Renal cortical epithelial cell (primary cell): ENCODE measurements around the gene NPHP4. TPM values are rescaled to one million over a fixed set of nuclear protein-coding genes. Genes with fewer than 3 reads are reported as not detected.

Source experiments
- DNase-seq: peaks from one replicate; pipeline ENCODE4 v3.0.0-alpha.2; 2011; ENCODE audit warnings: low read depth
- total RNA-seq: library from RNA; depleted of rRNA; stranded (reverse); fragments of >200 nt; gene quantifications from 2 replicates; pipeline ENCODE4 v1.2.3, GENCODE V29; 2014

The NPHP4 gene
- total RNA-seq, 1 donor from 2014 or later: 14.3 TPM

- no peak for DNase-seq
These were observed 11.6 kb upstream of the NPHP4 start for GRCh38 chr1:6003568-6004411.

GRCh38 chr1:6002714-6003501 is 10.7 kb upstream of the NPHP4 start:
- no peak for DNase-seq

- DNase-seq: no peak
These were observed 9.9 kb upstream of the NPHP4 start for GRCh38 chr1:6001992-6002576.

GRCh38 chr1:6000444-6001288 is 8.4 kb upstream of the NPHP4 start:
- no peak for DNase-seq

- DNase-seq: no peak
These were observed 7.7 kb upstream of the NPHP4 start for GRCh38 chr1:5999711-6000443.

- no peak for DNase-seq
These were observed 6.7 kb upstream of the NPHP4 start for GRCh38 chr1:5998906-5999301.

- no peak for DNase-seq
These were observed 6.1 kb upstream of the NPHP4 start for GRCh38 chr1:5998051-5998905.

GRCh38 chr1:5997316-5997715 is 5.1 kb upstream of the NPHP4 start:
- DNase-seq: no peak

- no peak for DNase-seq
These were observed 4.5 kb upstream of the NPHP4 start for GRCh38 chr1:5996641-5997270.

GRCh38 chr1:5995871-5996630 is 3.8 kb upstream of the NPHP4 start:
- DNase-seq: no peak

- no peak for DNase-seq
These were observed 2.7 kb upstream of the NPHP4 start for GRCh38 chr1:5994713-5995621.

- no peak for DNase-seq
These were observed 1.6 kb upstream of the NPHP4 start for GRCh38 chr1:5993556-5994491.

GRCh38 chr1:5992814-5993555 is 760 bp upstream of the NPHP4 start:
- no peak for DNase-seq

GRCh38 chr1:5991381-5992025 is 722 bp downstream of the NPHP4 start:
- no peak for DNase-seq

GRCh38 chr1:5990913-5991312 is 1.3 kb downstream of the NPHP4 start:
- no peak for DNase-seq
